K562 (cell line): Measurements from ENCODE around the gene MRPL44. TPM values are rescaled to one million over a fixed set of nuclear protein-coding genes. Genes with fewer than 3 reads are reported as not detected.

Experiments used
- AFF1 ChIP-seq, 2 experiments: fragments of 450-650 bp; IDR thresholded peaks; 2 replicates each; pipeline ENCODE4 v1.6.1; 2018; ENCODE audit warnings: mild to moderate bottlenecking in 2 of 2, low read depth in 1 of 2; ENCODE audit not compliant: partially characterized antibody in 2 of 2
- CBX1 ChIP-seq: sonication (generic); IDR thresholded peaks from 2 replicates; pipeline ENCODE4 v1.6.1; 2016; ENCODE audit warnings: antibody characterized with exemption, low read depth, mild to moderate bottlenecking
- DACH1 ChIP-seq: fragments of 450-650 bp; IDR thresholded peaks from 2 replicates; pipeline ENCODE4 v1.6.1; 2018; ENCODE audit not compliant: partially characterized antibody
- ESRRA ChIP-seq: fragments of 450-650 bp; IDR thresholded peaks from 2 replicates; pipeline ENCODE4 v1.6.1; 2014; ENCODE audit warnings: low read depth, mild to moderate bottlenecking, moderate library complexity, borderline replicate concordance
- HDAC1 ChIP-seq, 2 experiments: fragments of 450-650 bp; IDR thresholded peaks; 2 replicates each; pipeline ENCODE4 v1.6.1; 2016 to 2017; ENCODE audit warnings: inconsistent platforms in 1 of 2, mild to moderate bottlenecking in 1 of 2, moderate library complexity in 1 of 2
- HNRNPK ChIP-seq: fragments of 200-400 bp; formaldehyde crosslinking; IDR thresholded peaks from one replicate; pipeline ENCODE4 v1.6.1; 2018; ENCODE audit warnings: mild to moderate bottlenecking, low read depth, low read length; ENCODE audit not compliant: poor library complexity, severe bottlenecking
- KDM5B ChIP-seq: fragments of 200-600 bp; sonication (generic); IDR thresholded peaks from 2 replicates; pipeline ENCODE4 v1.6.1; 2012; ENCODE audit warnings: low read depth, mild to moderate bottlenecking, moderate library complexity, low read length, control low read depth, inconsistent platforms; ENCODE audit not compliant: insufficient replicate concordance
- L3MBTL2 ChIP-seq: fragments of 450-650 bp; IDR thresholded peaks from 2 replicates; pipeline ENCODE4 v1.6.1; 2016; ENCODE audit warnings: mild to moderate bottlenecking, moderate library complexity
- MAFG ChIP-seq: fragments of 450-650 bp; conservative IDR thresholded peaks from 2 replicates; pipeline ENCODE4 v1.6.1; 2016; ENCODE audit warnings: missing genetic modification characterization, missing compliant biosample characterization
- MAZ ChIP-seq, 2 experiments: fragments of 450-650 bp in 1 of 2; sonication (generic) in 1 of 2; formaldehyde crosslinking; IDR thresholded peaks in 1 of 2; conservative IDR thresholded peaks in 1 of 2; 2 replicates each; pipeline versions ENCODE4 v1.4.0 to v1.5.0; 2020; ENCODE audit warnings: mild to moderate bottlenecking in 1 of 2, missing genetic modification reagents in 1 of 2
- MTA3 ChIP-seq: fragments of 450-650 bp; formaldehyde crosslinking; IDR thresholded peaks from 2 replicates; pipeline ENCODE4 v1.6.1; 2017; ENCODE audit warnings: mild to moderate bottlenecking, borderline replicate concordance
- NRF1 ChIP-seq, 2 experiments: fragments of 450-650 bp; IDR thresholded peaks in 1 of 2; conservative IDR thresholded peaks in 1 of 2; 2 replicates each; pipeline ENCODE4 v1.6.1; 2014; ENCODE audit warnings: mild to moderate bottlenecking in 2 of 2
- PHB2 ChIP-seq: fragments of 450-650 bp; IDR thresholded peaks from 2 replicates; pipeline ENCODE4 v1.6.1; 2017; ENCODE audit warnings: low read depth
- POLR2AphosphoS5 ChIP-seq: IDR thresholded peaks from 2 replicates; pipeline ENCODE4 v1.6.1; 2011; ENCODE audit warnings: mild to moderate bottlenecking, low read depth, low read length, moderate library complexity; ENCODE audit not compliant: control insufficient read depth, insufficient read depth
- SIN3A ChIP-seq, 2 experiments: fragments of 150-350 bp in 1 of 2; IDR thresholded peaks; 2 replicates each; pipeline ENCODE4 v1.6.1; 2011 to 2016; ENCODE audit warnings: borderline replicate concordance in 2 of 2, low read depth in 2 of 2, low read length in 2 of 2, mild to moderate bottlenecking in 2 of 2, moderate library complexity in 2 of 2; ENCODE audit not compliant: control insufficient read depth in 1 of 2
- SIN3B ChIP-seq: fragments of 450-650 bp; IDR thresholded peaks from 2 replicates; pipeline ENCODE4 v1.6.1; 2017; ENCODE audit warnings: low read depth, mild to moderate bottlenecking, moderate library complexity
- ZNF324 ChIP-seq: fragments of 250-450 bp; sonication (Bioruptor Pico); IDR thresholded peaks from 2 replicates; pipeline ENCODE4 v1.4.0; 2020; ENCODE audit warnings: mild to moderate bottlenecking
- polyA plus RNA-seq, 8 experiments: library from polyadenylated mRNA; depleted of rRNA in 4 of 8; stranded (reverse) in 5 of 8; unstranded in 3 of 8; fragments of >200 nt; fragmentation: Nextera tagmentation in 2 of 8; fragmentation: Illumina TruSeq in 1 of 8; extraction: Ambion mirVana in 2 of 8; extraction: Trizol in 1 of 8; gene quantifications; 2 replicates each; pipeline versions ENCODE4 v1.2.1 to v1.2.3, GENCODE V29; 2011 to 2014; ENCODE audit warnings: inconsistent platforms in 1 of 8, missing spikeins in 1 of 8
- total RNA-seq, 7 experiments: library from RNA; depleted of rRNA in 6 of 7; stranded (reverse); fragments of >200 nt in 6 of 7; fragmentation: Illumina TruSeq in 2 of 7; extraction: Trizol in 2 of 7; gene quantifications; 2 replicates each; pipeline versions ENCODE4 v1.2.1 to v1.2.3, GENCODE V29; 2011 to 2021; ENCODE audit warnings: low replicate concordance in 1 of 7
- TF ChIP-seq, protein P1 (sequence below): fragments of 250-450 bp; sonication (Bioruptor Pico); IDR thresholded peaks from 2 replicates; pipeline ENCODE4 v1.9.0; 2021; ENCODE audit warnings: mild to moderate bottlenecking, inconsistent platforms
- TF ChIP-seq, protein P2 (sequence below): sonication (generic); formaldehyde crosslinking; IDR thresholded peaks from 2 replicates; pipeline ENCODE4 v1.8.0; 2022; ENCODE audit warnings: missing genetic modification reagents, mild to moderate bottlenecking, borderline replicate concordance

MRPL44 gene
- total and polyA plus RNA-seq, 9 of the 15 experiments (the other 6 are each of a cell fraction or from before 2014, with no cell fraction given), result 10.4 to 26.0 (median 20.2) TPM

DNA sequence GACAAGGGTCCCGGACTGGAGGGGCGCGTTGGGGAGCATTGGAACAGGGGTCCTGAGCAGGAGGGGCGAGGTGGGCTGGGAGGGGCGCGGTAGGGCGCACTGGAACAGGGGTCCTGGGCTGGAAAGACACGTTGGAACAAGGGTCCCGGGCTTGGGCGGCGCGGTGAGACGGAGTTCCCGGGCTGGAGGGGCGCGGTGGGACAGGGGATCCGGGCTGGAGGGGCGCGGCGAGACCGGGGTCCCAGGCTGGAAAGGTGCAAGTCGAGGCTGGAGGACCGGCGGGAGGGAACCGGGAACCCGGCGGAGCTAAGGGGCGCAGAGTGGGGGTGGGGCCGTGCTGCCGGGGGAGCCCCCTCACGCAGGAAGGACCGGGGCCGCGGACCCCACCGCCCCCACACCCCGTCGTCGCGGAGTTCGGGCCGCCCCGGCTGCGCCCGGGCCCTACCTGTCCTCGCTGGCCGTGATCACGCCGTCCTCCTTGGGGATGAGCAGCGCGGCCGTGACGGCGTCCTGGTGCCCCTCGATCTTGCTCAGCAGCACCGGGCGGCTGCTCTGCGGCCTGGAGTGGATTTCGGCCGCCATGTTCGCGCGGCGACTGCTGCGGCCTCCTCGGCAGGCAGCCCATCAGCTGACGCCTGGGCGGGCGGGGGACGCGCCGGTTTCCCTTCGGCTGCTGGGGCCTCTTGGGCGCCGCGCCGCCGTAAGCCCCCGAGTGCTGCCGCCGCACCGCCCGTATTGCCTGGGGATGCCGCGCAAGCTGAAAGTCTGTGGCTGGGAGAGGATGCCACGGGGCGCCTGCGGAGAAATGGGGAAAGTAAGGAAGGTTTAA is 12.3 kb upstream of the MRPL44 start, which contains the start of gene WDFY1 (continued):
- TF ChIP-seq AFF1 (IDR thresholded peaks at IDR 0.05; ENCODE audit: low read depth in 1 of 2, partially characterized antibody in 2 of 2), result peak in 1 of 2 experiments; percentile 27
- TF ChIP-seq MTA3, result peak; percentile 61
- peak; percentile 41; the same call in 1 of the 2 replicates for TF ChIP-seq ESRRA
- TF ChIP-seq PHB2, result no peak
- peak; percentile 96 for TF ChIP-seq HNRNPK
- peak; percentile 70; the same call in 1 of the 2 replicates for TF ChIP-seq POLR2AphosphoS5
- TF ChIP-seq, protein P1, sequence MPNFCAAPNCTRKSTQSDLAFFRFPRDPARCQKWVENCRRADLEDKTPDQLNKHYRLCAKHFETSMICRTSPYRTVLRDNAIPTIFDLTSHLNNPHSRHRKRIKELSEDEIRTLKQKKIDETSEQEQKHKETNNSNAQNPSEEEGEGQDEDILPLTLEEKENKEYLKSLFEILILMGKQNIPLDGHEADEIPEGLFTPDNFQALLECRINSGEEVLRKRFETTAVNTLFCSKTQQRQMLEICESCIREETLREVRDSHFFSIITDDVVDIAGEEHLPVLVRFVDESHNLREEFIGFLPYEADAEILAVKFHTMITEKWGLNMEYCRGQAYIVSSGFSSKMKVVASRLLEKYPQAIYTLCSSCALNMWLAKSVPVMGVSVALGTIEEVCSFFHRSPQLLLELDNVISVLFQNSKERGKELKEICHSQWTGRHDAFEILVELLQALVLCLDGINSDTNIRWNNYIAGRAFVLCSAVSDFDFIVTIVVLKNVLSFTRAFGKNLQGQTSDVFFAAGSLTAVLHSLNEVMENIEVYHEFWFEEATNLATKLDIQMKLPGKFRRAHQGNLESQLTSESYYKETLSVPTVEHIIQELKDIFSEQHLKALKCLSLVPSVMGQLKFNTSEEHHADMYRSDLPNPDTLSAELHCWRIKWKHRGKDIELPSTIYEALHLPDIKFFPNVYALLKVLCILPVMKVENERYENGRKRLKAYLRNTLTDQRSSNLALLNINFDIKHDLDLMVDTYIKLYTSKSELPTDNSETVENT (CRISPR knock-in tag), result 0 out of 2 replicates have a peak, but pooled peaks have one; percentile 27
- peak in 1 of 2 experiments; percentile 71; a peak in 2 of 4 replicates for TF ChIP-seq HDAC1 (IDR thresholded peaks at IDR 0.05)
- no peak for TF ChIP-seq MAFG (tag)
- 0 out of 2 replicates have a peak, but pooled peaks have one; percentile 74 for TF ChIP-seq CBX1
- peak; percentile 82 for TF ChIP-seq KDM5B
- TF ChIP-seq NRF1 (conservative IDR thresholded peaks at IDR 0.05 in 1 of 2, IDR thresholded peaks at IDR 0.05 in 1 of 2), result peak; percentile 50 to 68
- TF ChIP-seq SIN3B, result peak; percentile 36; the same call in 1 of the 2 replicates
- TF ChIP-seq MAZ (CRISPR knock-in tag; conservative IDR thresholded peaks at IDR 0.05 in 1 of 2, IDR thresholded peaks at IDR 0.05 in 1 of 2), result peak; percentile 89 to 91
- TF ChIP-seq ZNF324, result no peak
- TF ChIP-seq DACH1, result peak; percentile 87
- TF ChIP-seq L3MBTL2, result peak; percentile 52; the same call in 1 of the 2 replicates
- TF ChIP-seq SIN3A (IDR thresholded peaks at IDR 0.05; ENCODE audit: borderline replicate concordance in 2 of 2, control insufficient read depth in 1 of 2, low read depth in 2 of 2, low read length in 2 of 2), result peak; percentile 80 to 86; a peak in 2 of 4 replicates
- TF ChIP-seq, protein P2, sequence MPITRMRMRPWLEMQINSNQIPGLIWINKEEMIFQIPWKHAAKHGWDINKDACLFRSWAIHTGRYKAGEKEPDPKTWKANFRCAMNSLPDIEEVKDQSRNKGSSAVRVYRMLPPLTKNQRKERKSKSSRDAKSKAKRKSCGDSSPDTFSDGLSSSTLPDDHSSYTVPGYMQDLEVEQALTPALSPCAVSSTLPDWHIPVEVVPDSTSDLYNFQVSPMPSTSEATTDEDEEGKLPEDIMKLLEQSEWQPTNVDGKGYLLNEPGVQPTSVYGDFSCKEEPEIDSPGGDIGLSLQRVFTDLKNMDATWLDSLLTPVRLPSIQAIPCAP, result no peak
